HG02623 (cell line): Measurements from ENCODE around the gene SYS1.

Source experiments
- ATAC-seq: cut with Tn5 transposase; IDR thresholded peaks from one replicate; pipeline ENCODE4 v1.9.1; 2021; ENCODE audit warnings: moderate library complexity; ENCODE audit not compliant: unreplicated experiment

Gene SYS1

DNA sequence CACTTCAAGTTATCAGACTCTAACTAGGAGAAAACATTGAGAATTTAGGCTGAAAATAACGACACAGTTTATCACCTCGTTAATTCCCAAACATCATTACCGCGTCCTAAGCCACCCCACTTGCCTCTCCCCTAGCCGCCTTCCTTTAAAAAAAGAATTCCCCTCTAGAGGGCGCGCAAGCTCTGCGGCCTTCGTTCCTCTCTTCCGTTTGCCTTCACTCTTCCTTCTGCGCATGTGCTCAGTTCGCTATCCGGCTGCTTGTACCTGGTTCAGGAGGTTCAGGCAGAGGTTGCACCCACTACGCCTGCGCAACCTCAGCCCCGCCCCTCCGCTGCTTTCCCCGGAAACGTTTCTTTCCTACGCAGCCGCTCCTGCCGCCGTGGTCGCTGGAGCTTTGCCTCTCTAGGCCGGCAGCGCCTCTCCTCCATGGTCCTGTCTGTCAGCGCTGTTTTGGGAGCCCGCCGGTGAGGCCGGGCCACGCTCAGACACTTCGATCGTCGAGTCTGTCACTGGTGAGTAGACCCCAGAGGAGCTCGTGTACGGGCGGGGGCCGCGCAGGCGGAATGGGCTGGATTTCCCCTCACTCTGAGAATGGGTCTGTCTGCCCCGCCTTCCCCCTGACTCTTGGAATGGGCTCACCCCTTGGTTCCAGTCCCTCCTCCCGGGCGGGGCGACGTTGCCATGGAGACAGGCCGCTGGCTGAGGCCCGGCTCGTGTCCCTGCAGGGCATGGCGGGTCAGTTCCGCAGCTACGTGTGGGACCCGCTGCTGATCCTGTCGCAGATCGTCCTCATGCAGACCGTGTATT is at the start of gene SYS1:
SYS1 (plus strand) TSS at position 353 of the 807 bp plus-strand sequence; CDS start at position 729, 376 bp downstream.
- ATAC-seq = peak; percentile 87

DNA sequence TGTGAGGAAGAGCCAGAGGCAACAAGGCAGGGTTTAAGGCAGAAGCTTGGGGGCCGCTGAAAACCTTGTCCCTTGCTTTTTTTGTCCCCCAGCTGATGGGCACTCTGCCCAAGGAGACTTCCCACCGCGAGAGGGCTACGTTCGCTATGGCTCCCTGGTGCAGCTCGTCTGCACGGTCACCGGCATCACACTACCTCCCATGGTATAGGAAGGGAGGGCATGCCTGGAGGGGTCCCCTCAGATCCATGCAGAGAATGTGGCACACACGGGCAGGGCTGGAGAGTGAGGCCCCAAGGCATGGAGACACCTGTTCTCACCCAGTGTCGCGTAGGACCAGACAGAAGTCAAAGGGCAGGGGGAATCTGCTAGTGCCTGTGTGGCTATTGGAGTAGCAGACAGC is 49.0 kb upstream of the SYS1 start:
- no peak for ATAC-seq

DNA sequence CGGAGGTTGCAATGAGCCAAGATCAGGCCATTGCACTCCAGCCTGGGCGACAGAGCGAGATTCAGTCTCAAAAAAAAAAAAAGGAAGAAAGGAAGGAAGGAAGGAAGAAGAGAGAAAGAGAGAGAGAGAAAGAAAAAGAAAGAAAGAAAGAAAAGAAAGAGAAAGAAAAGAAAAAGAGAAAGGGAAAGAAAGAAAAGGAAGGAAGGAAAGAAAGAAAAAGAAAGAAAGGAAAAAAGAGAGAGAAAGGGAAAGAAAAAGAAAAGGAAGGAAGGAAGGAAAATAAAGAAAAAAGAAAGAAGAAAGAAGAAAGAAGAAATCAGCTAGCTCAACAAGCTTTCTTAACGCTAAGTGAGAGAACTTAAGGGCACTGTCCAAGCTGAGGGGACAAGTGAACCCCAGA is 47.3 kb upstream of the SYS1 start:
- no peak for ATAC-seq

DNA sequence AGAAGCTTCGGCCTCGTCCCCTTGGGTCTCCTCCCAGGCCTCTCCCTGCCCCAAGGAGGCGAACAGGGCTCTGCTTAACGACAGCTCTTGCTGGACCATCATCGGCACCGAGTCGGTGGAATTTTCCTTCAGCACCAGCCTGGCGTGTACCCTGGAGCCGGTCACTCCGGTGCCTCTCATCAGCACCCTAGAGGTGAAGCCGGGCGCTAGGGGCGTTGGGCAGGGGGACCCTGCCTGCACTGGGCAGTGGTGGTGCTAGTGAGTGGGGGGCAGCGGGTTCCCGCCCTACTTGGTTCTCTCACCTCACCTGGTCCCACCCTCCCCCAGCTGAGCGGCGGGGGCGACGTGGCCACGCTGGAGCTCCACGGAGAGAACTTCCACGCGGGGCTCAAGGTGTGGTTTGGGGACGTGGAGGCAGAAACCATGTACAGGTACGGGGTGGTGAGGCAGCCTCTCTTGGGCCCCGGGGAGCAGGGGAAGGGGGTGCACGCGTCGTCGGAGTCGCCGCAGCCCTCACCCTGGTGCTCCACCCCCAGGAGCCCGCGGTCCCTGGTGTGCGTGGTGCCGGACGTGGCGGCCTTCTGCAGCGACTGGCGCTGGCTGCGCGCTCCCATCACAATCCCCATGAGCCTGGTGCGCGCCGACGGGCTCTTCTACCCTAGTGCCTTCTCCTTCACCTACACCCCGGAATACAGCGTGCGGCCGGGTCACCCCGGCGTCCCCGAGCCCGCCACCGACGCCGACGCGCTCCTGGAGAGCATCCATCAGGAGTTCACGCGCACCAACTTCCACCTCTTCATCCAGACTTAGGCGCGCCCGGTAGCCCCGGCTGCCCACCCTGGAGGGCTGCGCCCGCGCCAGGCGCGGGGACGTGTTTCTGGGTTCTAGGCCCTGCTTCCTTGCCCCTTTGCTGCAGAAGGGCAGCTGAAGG is 46.5 kb upstream of the SYS1 start:
- ATAC-seq = no peak

DNA sequence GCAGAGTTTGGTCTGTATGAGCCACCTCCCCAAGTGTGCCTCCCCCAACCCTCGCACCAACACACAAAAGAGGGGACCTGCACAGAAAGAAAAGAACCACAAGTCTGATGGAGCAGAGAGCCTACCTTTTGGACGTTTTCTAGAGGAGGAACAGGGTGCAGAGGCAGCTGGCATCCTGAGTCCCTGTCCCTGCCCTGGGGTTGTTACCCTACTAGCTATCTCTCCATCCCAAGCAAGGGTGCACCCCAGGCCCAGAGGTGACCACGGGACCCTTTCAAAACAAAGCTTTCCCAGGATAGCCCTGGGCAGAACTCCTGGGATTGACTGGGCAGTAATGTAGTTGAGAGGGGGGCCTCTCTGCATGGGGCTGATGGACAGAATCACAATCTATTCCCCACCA is 45.1 kb upstream of the SYS1 start:
- no peak for ATAC-seq

DNA sequence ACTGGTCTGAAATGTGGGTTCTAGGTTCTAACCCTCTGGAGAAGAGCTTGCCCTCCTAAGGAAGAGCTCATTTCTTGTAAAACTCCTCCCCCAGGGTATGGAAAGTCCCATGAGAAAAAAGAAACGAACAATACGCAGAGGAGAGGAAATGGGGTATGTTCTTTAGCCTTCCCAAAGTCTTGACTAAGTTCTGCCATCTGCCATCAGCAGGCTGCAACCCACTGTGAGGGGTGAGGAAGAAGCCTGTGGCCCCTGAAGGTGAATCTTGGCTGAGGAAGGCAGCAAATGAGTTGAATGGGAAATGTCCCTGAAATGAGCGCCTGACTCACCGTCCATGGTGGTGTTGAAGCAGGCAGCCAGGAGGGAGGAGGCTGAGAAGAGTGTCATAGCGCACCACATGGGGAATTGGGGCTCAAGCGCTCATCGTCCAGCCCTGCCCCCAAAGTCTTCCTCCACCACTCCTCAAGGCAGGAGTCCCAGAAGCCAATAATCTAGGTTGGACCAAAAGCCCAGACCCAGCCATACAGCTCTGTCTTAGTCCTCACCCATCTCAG is 44.5 kb upstream of the SYS1 start:
- ATAC-seq = no peak

DNA sequence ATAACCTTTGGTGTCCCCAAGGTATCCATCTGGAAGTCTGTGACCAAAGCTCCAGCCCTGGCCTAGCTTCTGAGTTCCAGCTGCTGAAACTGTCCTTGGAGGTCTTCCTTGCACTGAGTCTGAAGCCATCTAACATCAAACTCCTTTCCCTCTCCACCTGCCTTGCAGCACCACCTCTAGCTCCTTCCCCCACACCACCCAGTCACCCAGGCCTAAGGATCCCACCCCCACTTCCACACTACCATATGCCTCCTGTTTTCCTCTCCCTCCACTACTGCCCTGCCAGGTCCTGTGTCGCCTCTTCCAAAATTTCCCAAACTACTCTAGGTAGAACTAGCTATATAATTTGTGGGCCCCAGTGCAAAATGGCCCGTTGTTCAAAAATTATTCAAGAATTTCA is 44.0 kb upstream of the SYS1 start:
- no peak for ATAC-seq

DNA sequence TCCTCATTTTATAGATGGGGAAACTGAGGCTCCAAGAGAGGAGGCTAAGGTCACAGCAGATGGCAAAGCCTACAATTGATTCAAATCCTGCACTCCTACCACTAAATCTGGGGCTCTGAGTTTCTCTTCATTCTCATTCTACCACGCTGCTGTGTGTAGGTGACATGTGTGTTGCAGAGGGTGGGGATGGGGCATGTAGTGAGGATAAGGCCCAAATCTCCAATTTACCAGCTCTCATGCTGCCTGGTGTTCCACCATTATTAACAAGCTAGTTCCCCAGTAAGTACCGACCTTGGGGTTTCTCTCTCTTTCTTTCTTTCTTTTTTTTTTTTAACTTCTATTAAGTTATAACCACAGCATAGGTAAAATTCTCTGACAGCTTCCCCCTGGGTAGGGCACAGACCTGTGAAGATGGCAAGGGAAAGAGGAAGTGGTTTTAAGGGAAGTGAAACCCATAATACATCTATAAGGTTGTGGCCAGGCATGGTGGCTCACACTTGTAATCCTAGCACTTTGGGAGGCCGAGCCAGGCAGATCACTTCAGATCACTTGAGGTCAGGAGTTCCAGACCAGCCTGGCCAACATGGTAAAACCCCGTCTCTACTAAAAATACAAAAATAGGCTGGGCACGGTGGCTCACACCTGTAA is 41.9 kb upstream of the SYS1 start:
- peak; percentile 52 for ATAC-seq

DNA sequence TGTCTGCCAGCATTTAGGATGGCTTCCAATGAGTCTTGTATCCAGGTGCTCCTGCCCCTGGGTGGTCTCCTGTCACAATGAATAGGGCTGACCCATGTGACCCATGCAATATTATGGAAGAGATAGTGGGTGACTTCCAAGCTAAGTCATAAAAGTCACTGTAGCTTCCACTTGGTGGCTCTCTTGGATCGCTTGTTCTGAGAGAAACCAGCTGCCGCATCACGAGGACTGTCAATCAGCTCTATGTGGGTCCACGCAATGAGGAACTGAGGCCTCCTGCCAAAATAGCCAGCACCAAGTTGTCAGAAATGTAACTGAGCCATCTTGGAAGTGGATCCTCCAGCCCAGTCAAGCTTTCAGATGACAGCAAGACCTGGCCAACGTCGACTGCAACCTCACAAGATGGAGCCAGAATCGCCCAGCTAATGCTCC is 40.0 kb upstream of the SYS1 start:
- ATAC-seq = no peak

DNA sequence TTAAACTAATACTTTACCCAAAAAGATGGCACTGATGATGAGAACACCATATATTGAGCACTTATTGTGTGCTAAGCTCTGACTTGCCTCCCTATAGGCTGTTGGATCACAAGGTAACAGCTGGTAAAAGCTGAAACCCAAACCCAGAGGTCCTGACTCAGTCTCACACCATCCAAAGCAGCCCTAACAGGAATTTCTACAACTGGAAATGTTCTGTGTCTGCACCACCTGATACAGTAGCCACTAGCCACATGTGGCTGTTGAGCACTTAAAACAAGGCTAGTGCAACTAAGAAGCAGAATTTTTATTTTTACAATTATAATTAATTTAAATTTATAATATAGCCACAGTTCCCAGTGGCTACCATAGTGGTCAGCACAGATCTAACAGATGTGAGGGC is 39.2 kb upstream of the SYS1 start:
- ATAC-seq = no peak

DNA sequence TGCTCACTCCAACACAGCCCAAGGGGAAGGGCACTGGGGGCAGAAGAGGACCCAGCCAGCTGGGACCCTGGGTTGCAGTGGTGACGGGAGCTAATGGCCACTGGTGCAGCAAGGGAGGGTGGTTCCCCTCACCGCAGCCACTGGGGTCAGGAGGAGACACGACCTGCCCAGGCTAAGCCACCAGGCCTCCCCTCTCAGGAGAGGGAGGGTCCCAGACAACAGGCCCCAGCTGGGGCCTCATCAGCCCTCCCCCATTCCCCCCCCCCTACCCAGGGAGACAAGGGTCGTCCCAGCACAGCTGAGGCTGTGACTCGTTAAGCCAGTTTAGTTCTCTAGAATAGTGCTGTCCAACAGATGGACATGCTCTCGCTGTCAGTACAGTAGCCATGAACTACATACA is 37.6 kb upstream of the SYS1 start:
- no peak for ATAC-seq

DNA sequence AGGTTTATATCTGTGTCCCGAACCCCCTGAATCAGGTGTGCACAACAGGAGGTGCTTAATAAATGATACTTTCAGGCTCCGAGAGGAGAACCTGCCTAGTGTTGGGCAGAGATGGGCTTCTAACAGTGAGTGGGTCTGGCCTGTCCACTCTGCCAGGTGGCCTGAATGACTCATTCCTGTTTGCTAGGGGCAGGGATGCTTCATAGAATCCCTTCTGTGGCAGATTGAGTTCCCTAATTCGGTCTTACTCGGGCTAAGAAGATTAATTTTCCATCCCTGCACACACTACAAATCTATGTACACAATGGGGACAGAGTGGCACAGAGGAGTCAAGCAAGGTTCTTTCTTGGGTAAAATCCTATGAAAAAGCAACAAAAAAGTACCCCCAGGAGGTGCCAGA is 34.5 kb upstream of the SYS1 start:
- no peak for ATAC-seq

DNA sequence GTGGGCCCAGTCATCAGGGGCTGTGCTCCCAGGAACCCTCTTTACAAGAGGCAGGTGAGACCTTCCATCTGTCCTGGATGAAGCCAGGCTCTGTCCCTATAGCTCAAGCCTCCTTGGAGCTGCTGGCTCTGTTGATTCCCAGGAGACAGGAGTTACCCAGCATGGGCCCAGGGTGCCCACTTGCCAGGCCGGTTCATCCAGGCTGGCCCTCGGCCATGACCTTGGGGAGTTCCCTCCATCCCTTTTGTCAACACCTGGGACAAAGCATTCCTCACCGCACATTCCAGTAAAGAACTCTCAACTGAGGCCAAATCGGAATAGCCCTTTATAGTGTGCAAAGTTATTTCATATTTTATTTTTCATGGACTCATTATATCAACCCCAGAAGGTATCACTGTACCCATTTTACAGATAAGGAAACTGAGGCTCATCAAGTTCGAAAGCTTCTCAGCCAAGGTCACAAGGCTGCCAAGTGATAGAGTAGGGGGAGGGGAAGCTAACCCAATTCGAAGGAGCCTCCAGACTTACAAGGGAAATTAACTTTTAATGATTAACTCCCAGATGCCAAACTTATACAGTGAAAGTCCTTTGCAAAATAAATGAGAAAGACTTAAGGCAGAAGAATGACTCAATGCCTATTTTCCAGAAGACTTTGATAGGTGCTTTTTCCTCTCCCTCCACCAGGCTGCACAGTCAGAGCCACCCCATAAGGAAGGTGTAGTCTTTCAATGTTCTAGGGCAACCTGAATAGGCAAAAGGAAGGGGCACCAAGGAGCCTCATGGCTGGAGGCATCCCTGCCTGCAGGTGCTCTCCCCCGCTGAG is 33.2 kb upstream of the SYS1 start:
- ATAC-seq = no peak

DNA sequence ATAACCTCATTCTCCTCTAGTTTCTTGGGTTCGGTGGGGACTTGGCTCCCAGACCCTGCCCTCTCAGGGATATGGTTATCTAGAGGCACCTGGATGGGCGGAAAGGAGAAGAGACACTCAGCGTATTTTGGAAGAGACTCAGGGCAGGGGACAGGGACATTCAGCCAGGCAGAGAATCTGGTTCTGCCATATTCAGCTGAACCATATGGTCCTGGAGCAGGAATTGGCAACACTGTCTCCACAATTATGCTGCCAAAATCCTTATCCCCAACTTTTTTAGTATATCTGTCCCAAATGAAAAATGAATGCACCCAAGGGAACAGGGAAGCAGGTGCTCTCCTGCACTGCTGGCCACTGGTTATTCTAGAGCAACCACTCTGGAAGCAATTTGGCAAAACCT is 32.5 kb upstream of the SYS1 start:
- ATAC-seq = no peak

DNA sequence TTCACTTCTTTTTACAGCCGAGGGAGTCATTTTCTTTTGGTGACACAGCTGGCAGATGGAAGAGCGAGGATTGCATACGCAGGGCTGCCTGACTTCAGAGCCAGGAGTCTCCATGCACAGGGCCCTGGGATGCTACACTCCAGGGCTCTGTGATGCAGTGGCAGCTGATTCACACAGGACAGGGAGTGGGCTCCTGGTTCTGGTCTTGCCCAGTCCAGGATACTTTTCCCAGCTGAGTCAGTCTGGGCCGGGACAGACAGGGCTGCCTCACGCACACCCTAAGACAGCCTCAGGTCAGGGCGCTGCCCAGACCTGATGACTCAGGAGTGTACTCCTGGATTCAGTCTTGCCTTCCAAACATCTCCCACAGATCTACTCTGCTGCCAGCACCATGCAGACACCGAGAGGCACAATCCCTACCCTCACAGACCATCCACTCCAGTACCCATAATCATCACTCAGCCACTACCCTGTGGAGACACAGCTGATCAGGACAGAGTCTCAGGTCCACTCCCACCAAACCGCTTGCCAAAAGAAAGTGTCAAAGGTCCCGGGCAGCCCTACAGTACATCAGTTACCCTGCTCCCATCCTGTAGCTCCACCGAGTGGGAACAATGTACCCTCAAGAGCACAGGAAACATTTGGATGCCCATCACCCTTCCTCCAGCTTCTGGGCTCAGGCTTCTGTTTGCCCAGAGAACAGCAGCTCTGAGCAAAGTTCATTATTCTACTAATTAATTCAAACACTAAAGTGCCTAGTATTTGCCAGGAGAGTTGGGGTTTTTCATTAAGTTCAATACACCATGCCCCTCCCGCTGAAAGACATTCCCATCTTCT is 26.2 kb upstream of the SYS1 start:
- no peak for ATAC-seq

DNA sequence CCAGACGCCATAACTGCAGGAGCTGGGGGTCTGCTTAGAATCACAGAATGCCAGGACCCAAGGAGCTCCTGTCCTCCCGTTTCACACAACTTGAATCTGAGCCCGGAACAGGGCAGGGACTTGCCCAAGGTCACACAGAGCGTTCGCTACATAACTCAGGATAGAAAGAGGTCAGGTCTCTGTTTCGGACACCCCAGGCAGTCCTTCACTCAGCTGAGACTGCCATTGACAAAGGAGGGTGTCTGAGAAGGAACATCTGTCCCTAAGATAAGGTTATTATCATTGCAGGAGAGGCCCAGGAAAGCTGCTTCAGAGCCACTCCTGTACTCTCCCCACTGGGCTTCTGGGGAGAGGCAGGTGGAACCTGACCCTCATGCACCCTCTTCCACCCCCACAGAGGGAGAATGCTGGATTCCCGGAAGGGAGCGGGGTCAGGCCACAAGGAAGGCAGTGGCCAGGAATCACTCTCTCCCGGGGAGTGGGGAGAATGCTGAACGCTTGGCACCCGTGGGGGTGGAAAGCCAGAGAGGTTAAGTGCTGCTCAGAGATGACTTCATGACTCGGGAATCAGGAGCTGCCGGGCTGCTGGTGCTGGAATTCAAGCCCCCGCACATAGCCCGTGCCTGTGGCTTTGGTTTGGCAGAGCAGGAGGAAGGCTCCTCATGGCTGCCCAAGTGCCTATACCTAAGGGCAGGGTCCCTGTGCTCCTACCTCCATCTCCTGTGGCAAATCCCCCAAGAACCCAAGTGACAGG is 25.4 kb upstream of the SYS1 start:
- no peak for ATAC-seq

DNA sequence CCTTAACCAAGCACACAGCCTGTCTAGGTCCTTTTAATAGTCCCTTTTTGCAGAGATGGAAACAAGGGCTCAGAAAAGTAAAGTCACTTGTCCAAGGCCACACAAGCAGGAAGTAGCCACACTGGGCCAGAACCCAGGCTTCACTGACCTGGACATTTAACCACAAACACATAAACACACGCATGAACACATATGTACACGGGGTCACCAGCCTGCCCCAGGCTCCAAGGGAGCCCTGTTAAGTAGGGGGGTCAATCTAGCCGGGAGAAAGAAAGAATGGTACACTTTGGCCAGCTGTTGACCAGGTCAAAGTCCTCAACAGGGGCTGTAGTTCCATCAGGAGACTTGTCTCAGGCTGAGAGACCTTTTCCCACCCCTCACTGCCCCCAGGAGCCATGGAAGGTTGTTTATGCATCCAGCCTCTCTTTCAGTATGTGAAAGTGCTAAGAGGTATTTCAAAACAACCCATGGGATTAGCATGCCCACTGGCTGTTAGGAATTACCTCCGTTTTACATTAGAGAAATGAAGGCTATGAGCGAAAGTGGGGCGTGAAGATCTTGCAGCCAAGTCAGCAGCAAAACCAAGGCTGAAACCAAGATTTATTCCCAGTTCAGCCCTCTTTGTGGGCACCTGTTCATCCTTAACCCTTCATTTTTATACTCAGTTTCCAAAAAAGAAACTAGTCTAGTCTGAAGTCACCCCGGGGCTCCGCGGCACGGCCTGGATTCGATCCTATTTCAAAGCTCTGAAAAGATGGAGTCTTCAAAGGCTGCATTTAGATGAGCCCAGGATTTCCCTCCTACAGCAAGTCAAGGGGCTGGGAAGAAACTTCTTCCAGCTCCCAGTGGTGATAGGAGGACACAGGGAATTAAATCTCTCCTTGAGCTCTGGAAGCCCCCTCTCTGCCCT is 24.6 kb upstream of the SYS1 start:
- no peak for ATAC-seq

DNA sequence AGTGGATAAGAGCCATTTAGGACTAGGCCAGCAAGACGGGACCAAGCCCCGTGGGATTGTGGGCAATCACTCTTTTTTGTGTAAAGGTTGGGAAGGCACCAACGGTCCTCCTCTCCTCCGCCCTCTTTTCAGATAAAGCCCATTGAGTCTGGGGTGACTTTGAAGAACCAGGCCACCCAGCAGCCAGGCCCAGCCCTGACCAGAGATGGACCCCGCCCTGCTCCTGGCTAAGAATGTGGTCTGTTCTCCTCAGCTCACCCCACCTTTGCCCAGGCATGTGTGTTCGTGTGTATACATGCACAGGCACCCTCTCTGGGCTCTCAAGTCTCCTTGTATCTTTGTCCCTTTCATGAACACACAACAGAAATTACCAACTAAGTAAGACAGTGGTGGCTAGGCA is 23.9 kb upstream of the SYS1 start:
- no peak for ATAC-seq
